ENCODE results near the gene ADNP. TPM values are rescaled to one million over a fixed set of nuclear protein-coding genes. Genes with fewer than 3 reads are reported as not detected.

ADNP gene
- polyA plus RNA-seq, 3 donors: 1.4 to 16.6 (median 3.3) TPM

DNA sequence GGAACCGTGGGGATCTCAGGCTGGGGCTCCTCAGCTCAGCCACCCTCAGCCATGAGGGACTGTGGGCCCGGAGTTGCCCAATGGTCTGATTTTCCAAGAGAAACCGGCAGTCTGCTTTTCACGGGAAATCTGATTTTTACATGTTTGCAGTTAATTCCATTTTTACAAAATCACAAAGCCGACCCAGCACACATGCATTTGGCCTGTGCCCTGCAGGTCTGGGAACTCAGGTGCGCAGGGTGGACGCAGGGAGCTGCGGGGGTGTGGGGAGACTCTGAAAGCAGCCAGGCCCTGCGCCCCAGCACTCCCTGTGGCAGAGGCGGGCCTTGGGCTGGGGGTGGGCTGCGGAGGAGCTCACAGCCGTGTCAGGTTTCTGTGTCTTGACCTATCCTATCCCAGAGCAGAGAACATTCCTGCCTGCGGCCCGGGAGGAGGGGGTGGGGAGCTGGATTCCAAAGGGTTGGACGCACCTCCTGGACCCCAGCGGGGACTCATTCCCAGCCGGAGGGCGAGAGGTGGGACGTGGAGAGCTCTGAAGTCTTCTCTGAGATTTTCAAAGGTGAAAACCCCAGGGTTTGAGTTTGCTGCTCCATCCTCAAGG is 60.6 kb downstream of the ADNP start:
- no peaks in the 10 kb centered on the region for H3K4me1 ChIP-seq (ENCODE audit: control insufficient read depth in 1 of 2, insufficient read depth in 2 of 2, low read length in 2 of 2)
- 95% methylated on average over 17 of the region's 19 CpGs for WGBS (ENCODE audit: insufficient coverage)
- Mint-ChIP-seq H3K4me3 (no peak overlapping the region), H3K36me3 (no peaks in the 10 kb centered on the region), H3K27ac (no peak overlapping the region), H3K4me1 (no peaks in the 10 kb centered on the region), H3K9me3 (no peaks in the 10 kb centered on the region), H3K27me3 (ENCODE audit: low read depth in 3 of 3) (peaks cover 0 to 3% (median 0%) of the 10 kb centered on the region in 3 donors)
- intact Hi-C loops (cut with micrococcal nuclease): no loop called here
- H2AFZ ChIP-seq (ENCODE audit: insufficient read depth, low read depth, low read length, poor library complexity, severe bottlenecking): no peak overlapping the region
- H3K27ac ChIP-seq (ENCODE audit: low read depth in 1 of 2, low read length in 2 of 2): no peak overlapping the region
- no peak overlapping the region for H3K4me2 ChIP-seq (replicated peaks; ENCODE audit: extremely low read depth, low read length, poor library complexity, severe bottlenecking)
- H3K9ac ChIP-seq (ENCODE audit: insufficient read depth, low read length, poor library complexity, severe bottlenecking): no peak overlapping the region
- no peaks in the 10 kb centered on the region for H3K9me3 ChIP-seq (replicated peaks in 1 of 2; ENCODE audit: control insufficient read depth in 1 of 2, insufficient read depth in 1 of 2, low read length in 2 of 2)
- H3K79me2 ChIP-seq (ENCODE audit: insufficient read depth, low read length): no peaks in the 10 kb centered on the region
- DNase-seq: no peak
- no peaks in the 10 kb centered on the region for H3K27me3 ChIP-seq (ENCODE audit: control insufficient read depth in 2 of 2, insufficient read depth in 2 of 2, low read length in 2 of 2)
- no peaks in the 10 kb centered on the region for H3K36me3 ChIP-seq (replicated peaks in 1 of 2; ENCODE audit: control insufficient read depth in 1 of 2, insufficient read depth in 2 of 2, low read length in 2 of 2)
- H4K20me1 ChIP-seq (ENCODE audit: insufficient read depth, low read length): no peaks in the 10 kb centered on the region
- H3K4me3 ChIP-seq (replicated peaks in 1 of 3; ENCODE audit: low read depth in 2 of 3, low read length in 3 of 3): no peak overlapping the region
- TF ChIP-seq, protein P1, sequence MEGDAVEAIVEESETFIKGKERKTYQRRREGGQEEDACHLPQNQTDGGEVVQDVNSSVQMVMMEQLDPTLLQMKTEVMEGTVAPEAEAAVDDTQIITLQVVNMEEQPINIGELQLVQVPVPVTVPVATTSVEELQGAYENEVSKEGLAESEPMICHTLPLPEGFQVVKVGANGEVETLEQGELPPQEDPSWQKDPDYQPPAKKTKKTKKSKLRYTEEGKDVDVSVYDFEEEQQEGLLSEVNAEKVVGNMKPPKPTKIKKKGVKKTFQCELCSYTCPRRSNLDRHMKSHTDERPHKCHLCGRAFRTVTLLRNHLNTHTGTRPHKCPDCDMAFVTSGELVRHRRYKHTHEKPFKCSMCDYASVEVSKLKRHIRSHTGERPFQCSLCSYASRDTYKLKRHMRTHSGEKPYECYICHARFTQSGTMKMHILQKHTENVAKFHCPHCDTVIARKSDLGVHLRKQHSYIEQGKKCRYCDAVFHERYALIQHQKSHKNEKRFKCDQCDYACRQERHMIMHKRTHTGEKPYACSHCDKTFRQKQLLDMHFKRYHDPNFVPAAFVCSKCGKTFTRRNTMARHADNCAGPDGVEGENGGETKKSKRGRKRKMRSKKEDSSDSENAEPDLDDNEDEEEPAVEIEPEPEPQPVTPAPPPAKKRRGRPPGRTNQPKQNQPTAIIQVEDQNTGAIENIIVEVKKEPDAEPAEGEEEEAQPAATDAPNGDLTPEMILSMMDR (IDR thresholded peaks at IDR 0.05): no peak

DNA sequence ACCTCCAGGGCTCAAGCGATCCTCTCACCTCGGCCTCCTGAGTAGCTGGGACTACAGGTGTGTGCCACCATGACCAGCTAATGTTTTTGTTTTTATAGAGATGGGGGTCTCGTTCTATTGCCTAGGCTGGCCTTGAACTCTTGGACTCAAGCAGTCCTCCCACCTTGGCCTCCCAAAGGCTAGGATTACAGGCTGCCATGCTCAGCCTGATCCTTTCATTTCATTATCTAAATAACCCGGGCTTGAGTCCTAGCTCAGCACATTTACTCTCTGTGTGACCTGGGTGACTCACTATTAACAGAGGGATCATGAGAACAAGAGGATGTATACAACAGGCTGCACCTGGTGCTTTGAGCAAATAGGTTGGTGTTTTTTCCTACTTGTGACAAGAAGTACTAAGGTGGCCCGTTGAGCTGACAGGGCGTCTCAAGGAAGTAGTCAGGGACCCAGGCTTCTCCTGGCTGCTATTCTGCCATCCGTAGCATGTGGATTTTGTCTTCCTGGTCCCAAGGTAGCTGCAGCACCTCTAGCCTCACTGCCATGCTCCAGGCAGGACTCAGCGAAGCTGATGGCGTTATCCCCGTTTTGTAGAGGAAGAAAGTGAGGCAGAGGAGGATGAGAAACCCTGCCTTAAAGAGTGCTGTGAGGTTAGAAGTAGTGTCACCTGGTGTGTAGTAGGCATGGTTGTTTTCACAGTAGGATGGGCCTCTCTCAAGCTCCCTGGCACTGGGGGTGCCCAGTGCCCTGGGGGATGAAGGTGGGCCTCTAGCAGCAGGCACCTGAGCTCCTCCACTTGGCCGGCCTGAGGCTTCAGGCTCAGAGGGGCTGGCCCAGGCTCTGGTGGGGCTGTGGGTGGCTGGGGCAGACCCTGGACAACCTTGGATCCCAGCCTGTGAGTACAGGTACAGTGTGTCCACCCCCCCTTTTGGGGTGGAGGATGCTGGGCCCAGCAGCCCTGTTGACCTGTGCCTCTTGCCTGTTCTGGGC is 62.4 kb downstream of the ADNP start:
- intact Hi-C loops (cut with micrococcal nuclease): no loop called here
- no peak for DNase-seq
- H3K4me1 Mint-ChIP-seq: no peaks in the 10 kb centered on the region

More for the DNA sequence above, 62.4 kb downstream of the ADNP start:
- no peaks in the 10 kb centered on the region for H3K9me3 Mint-ChIP-seq
- H3K27me3 Mint-ChIP-seq (ENCODE audit: low read depth in 3 of 3): peaks cover 0 to 3% (median 0%) of the 10 kb centered on the region in 3 donors
- Histone ChIP-seq H2AFZ (ENCODE audit: insufficient read depth, low read depth, low read length, poor library complexity, severe bottlenecking) (no peak overlapping the region), H3K4me3 (replicated peaks in 1 of 3; ENCODE audit: low read depth in 2 of 3, low read length in 3 of 3) (no peak overlapping the region), H3K9ac (ENCODE audit: insufficient read depth, low read length, poor library complexity, severe bottlenecking) (no peak overlapping the region), H3K79me2 (ENCODE audit: insufficient read depth, low read length) (no peaks in the 10 kb centered on the region), H3K27ac (ENCODE audit: low read depth in 1 of 2, low read length in 2 of 2) (no peak overlapping the region), H3K36me3 (replicated peaks in 1 of 2; ENCODE audit: control insufficient read depth in 1 of 2, insufficient read depth in 2 of 2, low read length in 2 of 2) (no peaks in the 10 kb centered on the region), H4K20me1 (ENCODE audit: insufficient read depth, low read length) (no peaks in the 10 kb centered on the region), H3K4me2 (replicated peaks; ENCODE audit: extremely low read depth, low read length, poor library complexity, severe bottlenecking) (no peak overlapping the region), H3K4me1 (ENCODE audit: control insufficient read depth in 1 of 2, insufficient read depth in 2 of 2, low read length in 2 of 2) (no peaks in the 10 kb centered on the region), H3K9me3 (replicated peaks in 1 of 2; ENCODE audit: control insufficient read depth in 1 of 2, insufficient read depth in 1 of 2, low read length in 2 of 2) (no peaks in the 10 kb centered on the region), H3K27me3 (ENCODE audit: control insufficient read depth in 2 of 2, insufficient read depth in 2 of 2, low read length in 2 of 2) (no peaks in the 10 kb centered on the region)
- no peak overlapping the region for H3K27ac Mint-ChIP-seq
- 96% methylated on average over 5 of the region's 11 CpGs for WGBS (ENCODE audit: insufficient coverage)
- H3K36me3 Mint-ChIP-seq: no peaks in the 10 kb centered on the region
- no peak overlapping the region for H3K4me3 Mint-ChIP-seq
- TF ChIP-seq, protein P1 (IDR thresholded peaks at IDR 0.05): no peak
